ENCODE results near the gene PCAT6. TPM values are rescaled to one million over a fixed set of nuclear protein-coding genes. Genes with fewer than 3 reads are reported as not detected.

PCAT6 gene
- total RNA-seq, 2 donors from 2014 or later, result not detected

DNA sequence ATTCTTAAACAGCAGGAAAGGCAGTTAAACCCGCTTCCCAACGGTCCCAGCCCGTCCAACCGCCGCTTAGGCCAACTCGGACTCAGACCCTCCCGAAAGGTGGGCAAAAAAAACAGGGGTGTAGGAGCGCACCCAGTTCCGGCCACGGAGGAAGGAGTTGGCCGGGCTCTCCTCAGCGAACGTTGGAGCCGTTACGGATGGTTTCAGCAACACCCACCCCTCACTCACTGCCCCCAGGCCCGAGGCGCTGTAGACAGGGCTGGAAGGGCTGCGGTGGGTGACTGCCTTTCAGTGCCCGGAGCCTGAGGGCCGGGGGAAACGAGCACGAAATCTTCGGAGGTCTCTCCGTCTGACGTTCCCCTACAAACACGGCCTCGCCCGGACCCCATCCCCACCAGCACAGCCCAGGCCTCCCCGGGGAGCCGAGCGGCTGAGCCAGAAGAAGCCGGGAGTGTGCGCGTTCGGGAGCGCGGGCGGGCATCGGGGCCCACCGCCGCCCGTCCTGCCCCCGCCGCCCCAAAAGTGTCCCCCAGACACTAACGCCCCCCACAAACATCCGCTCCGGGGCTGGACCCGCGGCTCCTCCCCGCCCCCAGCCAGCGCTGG, 3.8 kb upstream of the PCAT6 start:
- Histone ChIP-seq H3K36me3 (no peaks in the 10 kb centered on the region), H3K9me3 (no peaks in the 10 kb centered on the region), H3K27ac (peak overlapping the region in 1 of 2 donors; percentile 27), H3K4me3 (peak overlapping the region; percentile 95), H3K27me3 (replicated peaks; ENCODE audit: insufficient read depth) (no peaks in the 10 kb centered on the region), H3K4me1 (ENCODE audit: control insufficient read depth in 1 of 2, low read depth in 2 of 2) (peaks cover 13 to 38% of the 10 kb centered on the region in 2 donors)
- TF ChIP-seq CTCF (IDR thresholded peaks at IDR 0.05), result no peak
- ATAC-seq (ENCODE audit: insufficient number of reproducible peaks, low FRiP score, low read depth) (no peak), DNase-seq (ENCODE audit: low spot score) (no peak)

DNA sequence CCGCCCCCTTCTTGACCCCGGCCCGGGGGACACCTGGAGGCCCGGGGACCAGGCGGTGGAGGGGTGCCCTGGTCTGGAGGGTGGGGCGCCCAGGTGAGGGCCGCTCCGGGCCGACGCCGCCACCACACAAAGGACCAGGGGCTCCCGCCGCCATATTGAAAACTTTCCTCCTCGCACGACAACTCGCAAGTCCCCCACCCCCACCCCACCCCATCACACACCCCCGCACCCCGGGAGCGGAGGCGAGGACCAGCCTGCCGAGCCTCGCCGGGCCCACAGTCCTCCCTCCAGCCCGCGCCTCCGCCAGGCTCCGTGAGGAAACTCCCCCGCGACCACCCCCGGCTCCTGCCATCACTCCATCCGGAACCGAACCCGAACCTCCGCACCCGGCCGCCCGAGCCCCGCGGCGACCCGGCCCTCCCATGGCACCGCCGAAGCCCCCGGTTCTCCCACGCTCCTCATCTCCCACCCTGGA, 3.3 kb upstream of the PCAT6 start:
- Histone ChIP-seq H3K36me3 (no peaks in the 10 kb centered on the region), H3K27me3 (replicated peaks; ENCODE audit: insufficient read depth) (no peaks in the 10 kb centered on the region), H3K4me3 (peak overlapping the region; percentile 95), H3K9me3 (no peaks in the 10 kb centered on the region), H3K27ac (peak overlapping the region; percentile 52 to 80), H3K4me1 (ENCODE audit: control insufficient read depth in 1 of 2, low read depth in 2 of 2) (peaks cover 13 to 38% of the 10 kb centered on the region in 2 donors)
- DNase-seq (ENCODE audit: low spot score) (no peak), ATAC-seq (ENCODE audit: insufficient number of reproducible peaks, low FRiP score, low read depth) (no peak)
- TF ChIP-seq CTCF (IDR thresholded peaks at IDR 0.05), result no peak

DNA sequence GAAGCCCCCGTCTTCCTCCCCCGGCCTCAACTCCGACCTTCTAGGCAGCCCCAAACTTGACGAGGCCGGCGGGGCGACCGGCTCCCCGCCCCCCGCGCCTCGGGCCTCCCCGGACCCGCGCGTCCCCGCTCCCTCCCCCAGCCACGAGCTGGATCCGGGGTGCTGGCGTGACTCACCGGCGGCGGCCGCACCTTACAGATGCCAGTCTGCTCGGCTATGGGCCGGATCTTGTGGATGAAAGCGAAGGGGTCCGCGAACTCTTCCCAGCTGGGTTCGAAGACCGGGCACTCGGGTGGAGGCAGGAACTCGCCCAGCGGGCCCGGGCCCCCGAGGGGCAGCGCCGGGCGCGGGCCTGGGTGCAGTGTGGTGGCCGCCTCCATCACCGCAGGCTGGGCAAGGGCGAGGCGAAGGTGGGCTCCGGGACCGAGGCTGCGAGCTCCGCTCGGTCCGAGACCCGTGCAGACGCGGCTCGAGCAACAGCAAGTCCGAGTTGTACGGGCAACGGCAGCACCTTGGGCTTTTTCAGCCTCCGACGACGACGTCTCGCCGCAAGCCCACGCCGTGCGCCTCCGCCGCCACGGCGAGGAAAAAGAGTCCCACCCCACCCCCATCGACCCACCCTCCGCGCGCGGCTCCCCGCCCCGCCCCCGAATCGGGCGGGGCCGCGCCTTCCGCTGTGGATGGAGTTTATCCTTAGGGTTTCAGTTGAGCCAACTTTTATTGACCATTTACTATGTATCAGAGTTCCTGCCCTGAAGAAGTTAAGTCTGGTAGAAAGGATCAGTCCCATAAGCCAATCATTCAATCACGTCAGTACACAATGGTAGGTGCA, 2.6 kb upstream of the PCAT6 start, which contains the start of gene KDM5B:
Gene KDM5B, minus strand, starts transcription at position 496 of the 832 bp plus-strand sequence. Its CDS starts 116 bp downstream, at position 380.
- DNase-seq (ENCODE audit: low spot score) (no peak), ATAC-seq (ENCODE audit: insufficient number of reproducible peaks, low FRiP score, low read depth) (no peak)
- no peak for TF ChIP-seq CTCF (IDR thresholded peaks at IDR 0.05)
- Histone ChIP-seq H3K27me3 (replicated peaks; ENCODE audit: insufficient read depth) (no peaks in the 10 kb centered on the region), H3K4me1 (ENCODE audit: control insufficient read depth in 1 of 2, low read depth in 2 of 2) (peaks cover 8 to 38% of the 10 kb centered on the region in 2 donors), H3K27ac (peak within 1 kb of the TSS; percentile 52 to 80), H3K4me3 (peak within 1 kb of the TSS; percentile 95), H3K9me3 (no peaks in the 10 kb centered on the region), H3K36me3 (no peaks in the 10 kb centered on the region)

DNA sequence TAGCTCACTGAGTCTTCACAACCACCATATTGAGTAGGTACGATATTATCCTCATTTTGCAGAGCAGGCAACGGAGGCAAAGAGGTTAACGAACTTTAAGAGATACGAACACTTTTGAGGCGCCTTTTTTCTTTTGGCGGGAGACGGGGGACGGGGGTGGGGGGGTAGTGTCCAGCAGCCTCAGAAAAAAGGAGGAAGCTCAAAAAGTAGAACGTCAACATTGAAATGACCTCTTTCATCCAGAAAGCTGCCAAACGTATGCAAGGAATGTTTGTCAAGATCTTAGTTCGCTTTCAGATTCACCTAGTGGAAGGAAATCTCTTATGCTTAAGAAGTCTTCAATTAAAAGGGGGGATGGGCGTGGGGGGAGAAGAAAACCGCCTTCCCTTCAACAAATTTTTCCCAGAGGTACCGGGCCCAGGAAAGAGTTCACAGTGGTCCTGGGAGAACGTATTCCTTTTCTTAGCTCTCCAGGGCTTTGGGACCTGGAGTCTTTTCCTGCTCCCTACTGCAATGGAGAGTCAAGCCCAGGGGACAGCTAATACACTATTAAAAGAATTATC, 1.1 kb upstream of the PCAT6 start:
- Histone ChIP-seq H3K27me3 (replicated peaks; ENCODE audit: insufficient read depth) (no peaks in the 10 kb centered on the region), H3K9me3 (no peaks in the 10 kb centered on the region), H3K27ac (peak overlapping the region in 1 of 2 donors; percentile 74), H3K4me3 (peak overlapping the region; percentile 90), H3K36me3 (no peaks in the 10 kb centered on the region), H3K4me1 (ENCODE audit: control insufficient read depth in 1 of 2, low read depth in 2 of 2) (peaks cover 5 to 38% of the 10 kb centered on the region in 2 donors)
- TF ChIP-seq CTCF (IDR thresholded peaks at IDR 0.05), result no peak
- ATAC-seq (ENCODE audit: insufficient number of reproducible peaks, low FRiP score, low read depth) (no peak), DNase-seq (ENCODE audit: low spot score) (no peak)

- DNase-seq (ENCODE audit: low spot score) (no peak), ATAC-seq (ENCODE audit: insufficient number of reproducible peaks, low FRiP score, low read depth) (no peak)
- Histone ChIP-seq H3K36me3 (no peaks in the 10 kb centered on the region), H3K27me3 (replicated peaks; ENCODE audit: insufficient read depth) (no peaks in the 10 kb centered on the region), H3K27ac (peak overlapping the region; percentile 59 to 74), H3K4me3 (peak overlapping the region; percentile 90), H3K9me3 (no peaks in the 10 kb centered on the region), H3K4me1 (ENCODE audit: control insufficient read depth in 1 of 2, low read depth in 2 of 2) (peaks cover 5 to 38% of the 10 kb centered on the region in 2 donors)
- TF ChIP-seq CTCF (IDR thresholded peaks at IDR 0.05), result no peak
These were observed 550 bp upstream of the PCAT6 start for GRCh38 chr1:202810193-202810614.
